IMR-90 (cell line): Measurements from ENCODE around the gene BMP8B. TPM values are rescaled to one million over a fixed set of nuclear protein-coding genes. Genes with fewer than 3 reads are reported as not detected.

ENCODE experiments used
- ATAC-seq: fragments of 200-7000 bp; cut with Tn5 transposase; 2 replicates; pipeline ENCODE4 v1.9.1; 2020; ENCODE audit warnings: low read depth, mild to moderate bottlenecking, moderate library complexity
- BruUV-seq: library from RNA; stranded (reverse); fragments of 400-500 nt; replicated peaks from 2 replicates; lab custom pipeline; 2021; lab: Mats Ljungman, UMichigan
- CTCF ChIA-PET: fragments of 300-600 bp; formaldehyde crosslinking; extraction: SDS; loops from one replicate; lab custom pipeline; 2021; ENCODE audit warnings: antibody characterized with exemption; lab: Yijun Ruan, JAX
- POLR2A ChIA-PET: fragments of 300-600 bp; sonication (Branson Sonifier 250); formaldehyde crosslinking; loops from one replicate; lab custom pipeline; 2022; ENCODE audit warnings: antibody characterized with exemption; ENCODE audit not compliant: unreplicated experiment; lab: Charles Lee
- DNase-seq: peaks from one replicate; pipeline ENCODE4 v3.0.0; 2013
- H2AFZ ChIP-seq: replicated peaks from 2 replicates; pipeline ENCODE3; 2013; ENCODE audit warnings: low read length, mild to moderate bottlenecking; ENCODE audit not compliant: poor library complexity
- H2AK5ac ChIP-seq: 2 replicates; pipeline ENCODE4 v1.6.1; 2013; ENCODE audit warnings: low read depth, low read length, inconsistent platforms
- H2AK9ac ChIP-seq: replicated peaks from 2 replicates; pipeline ENCODE3; 2013; ENCODE audit warnings: mild to moderate bottlenecking, low read depth, low read length, moderate library complexity; ENCODE audit not compliant: poor library complexity
- H2BK120ac ChIP-seq: 2 replicates; pipeline ENCODE4 v1.6.1; 2013; ENCODE audit warnings: low read depth, low read length, inconsistent platforms
- H2BK15ac ChIP-seq: 3 replicates; pipeline ENCODE4 v1.6.1; 2013; ENCODE audit warnings: low read depth, low read length, inconsistent platforms
- H2BK20ac ChIP-seq: 2 replicates; pipeline ENCODE4 v1.6.1; 2013; ENCODE audit warnings: low read depth, mild to moderate bottlenecking, inconsistent platforms, low read length, moderate library complexity
- H2BK5ac ChIP-seq: 2 replicates; pipeline ENCODE4 v1.6.1; 2013; ENCODE audit warnings: mild to moderate bottlenecking, low read depth, low read length, inconsistent platforms; ENCODE audit not compliant: poor library complexity, severe bottlenecking
- H3K14ac ChIP-seq: replicated peaks from 2 replicates; pipeline ENCODE4 v1.6.1; 2013; ENCODE audit warnings: low read depth, low read length, inconsistent platforms
- H3K18ac ChIP-seq: 2 replicates; pipeline ENCODE4 v1.6.1; 2013; ENCODE audit warnings: low read depth, low read length, control low read depth
- H3K23ac ChIP-seq: 2 replicates; pipeline ENCODE4 v1.6.1; 2013; ENCODE audit warnings: low read depth, low read length, inconsistent platforms
- H3K27ac ChIP-seq: 2 replicates; pipeline ENCODE4 v1.5.1; 2013; ENCODE audit warnings: mild to moderate bottlenecking, control low read depth, low read length; ENCODE audit not compliant: insufficient read depth
- H3K27me3 ChIP-seq: 2 replicates; pipeline ENCODE4 v1.6.1; 2013; ENCODE audit warnings: low read length; ENCODE audit not compliant: control insufficient read depth, insufficient read depth
- H3K36me3 ChIP-seq: 2 replicates; pipeline ENCODE4 v1.6.1; 2013; ENCODE audit warnings: low read length, mixed read lengths; ENCODE audit not compliant: control insufficient read depth, insufficient read depth
- H3K4ac ChIP-seq: 2 replicates; pipeline ENCODE4 v1.6.1; 2013; ENCODE audit warnings: low read depth, low read length, inconsistent platforms
- H3K4me1 ChIP-seq: 2 replicates; pipeline ENCODE4 v1.6.1; 2013; ENCODE audit warnings: low read length, mixed read lengths; ENCODE audit not compliant: control insufficient read depth, insufficient read depth
- H3K4me2 ChIP-seq: 2 replicates; pipeline ENCODE4 v1.6.1; 2013; ENCODE audit warnings: low read depth, mild to moderate bottlenecking, control low read depth, low read length, moderate library complexity
- H3K4me3 ChIP-seq: 2 replicates; pipeline ENCODE4 v1.5.1; 2013; ENCODE audit warnings: low read depth, mild to moderate bottlenecking, control low read depth, low read length, moderate library complexity; ENCODE audit not compliant: insufficient read depth
- H3K56ac ChIP-seq: 2 replicates; pipeline ENCODE4 v1.6.1; 2013; ENCODE audit warnings: low read length, inconsistent platforms; ENCODE audit not compliant: insufficient read depth; ENCODE audit errors: extremely low read depth
- H3K79me1 ChIP-seq, 2 experiments: 2 replicates each; pipeline ENCODE4 v1.6.1; 2013; ENCODE audit warnings: low read length in 2 of 2, inconsistent platforms in 1 of 2, low read depth in 1 of 2
- H3K9ac ChIP-seq: 2 replicates; pipeline ENCODE4 v1.6.1; 2013; ENCODE audit warnings: low read depth, low read length, control low read depth
- H3K9me1 ChIP-seq: 2 replicates; pipeline ENCODE4 v1.6.1; 2013; ENCODE audit warnings: low read length, inconsistent platforms; ENCODE audit not compliant: insufficient read depth
- H3K9me3 ChIP-seq: 2 replicates; pipeline ENCODE4 v1.6.1; 2013; ENCODE audit warnings: low read length; ENCODE audit not compliant: control insufficient read depth, insufficient read depth
- H4K20me1 ChIP-seq: 2 replicates; pipeline ENCODE4 v1.6.1; 2013; ENCODE audit warnings: low read length, inconsistent platforms; ENCODE audit not compliant: insufficient read depth
- H4K5ac ChIP-seq: 2 replicates; pipeline ENCODE4 v1.6.1; 2013; ENCODE audit warnings: mild to moderate bottlenecking, low read depth, low read length, control low read depth
- H4K8ac ChIP-seq, 2 experiments: 2 replicates each; pipeline ENCODE4 v1.6.1; 2013; ENCODE audit warnings: low read depth in 2 of 2, low read length in 2 of 2, control low read depth in 1 of 2, inconsistent platforms in 1 of 2
- H4K91ac ChIP-seq: 2 replicates; pipeline ENCODE4 v1.6.1; 2013; ENCODE audit warnings: low read depth, low read length, inconsistent platforms; ENCODE audit not compliant: insufficient read depth
- BHLHE40 ChIP-seq: fragments of 150-350 bp; IDR thresholded peaks from 2 replicates; pipeline ENCODE4 v1.6.1; 2016; ENCODE audit warnings: mild to moderate bottlenecking, low read depth, low read length
- CEBPB ChIP-seq: IDR thresholded peaks from 2 replicates; pipeline ENCODE4 v1.6.1; 2012; ENCODE audit warnings: low read depth, low read length, improper control_type of control experiment
- CTCF ChIP-seq: conservative IDR thresholded peaks from 2 replicates; pipeline ENCODE4 v1.5.1; 2012; ENCODE audit warnings: mild to moderate bottlenecking, low read depth, low read length, improper control_type of control experiment
- FOS ChIP-seq: fragments of 150-350 bp; IDR thresholded peaks from 2 replicates; pipeline ENCODE4 v1.6.1; 2016; ENCODE audit warnings: low read depth, low read length
- MXI1 ChIP-seq: IDR thresholded peaks from 2 replicates; pipeline ENCODE4 v1.6.1; 2012; ENCODE audit warnings: low read depth, mild to moderate bottlenecking, low read length, moderate library complexity, borderline replicate concordance
- POLR2A ChIP-seq: IDR thresholded peaks from 2 replicates; pipeline ENCODE4 v1.6.1; 2012; ENCODE audit warnings: mild to moderate bottlenecking, low read depth, low read length
- RAD21 ChIP-seq: IDR thresholded peaks from 2 replicates; pipeline ENCODE4 v1.6.1; 2012; ENCODE audit warnings: low read length, improper control_type of control experiment
- RFX5 ChIP-seq: IDR thresholded peaks from 2 replicates; pipeline ENCODE4 v1.8.0; 2012; ENCODE audit warnings: low read depth, mild to moderate bottlenecking, low read length, moderate library complexity
- WGBS, 2 experiments: methylation state at CpG; one replicate each; pipeline versions ENCODE4 v1.1.5 to v1.1.7; 2013; ENCODE audit warnings: missing lambda C conversion rate in 2 of 2; ENCODE audit not compliant: insufficient read length in 1 of 2; ENCODE audit errors: extremely low coverage in 2 of 2; 5-methylcytosine and 5-hydroxymethylcytosine counted together
- dilution Hi-C: fragments of 300-500 bp; cut with HindIII; formaldehyde crosslinking; loops from one replicate; pipeline ENCODE4 v1.14.3; 2018; ENCODE audit warnings: low sequenced_read_pairs; ENCODE audit not compliant: unreplicated experiment
- in situ Hi-C: fragments of 300-500 bp; cut with MboI; formaldehyde crosslinking; loops from 3 replicates; pipeline ENCODE4 v1.14.3; 2019; ENCODE audit warnings: low sequenced_read_pairs, inconsistent platforms, mixed read lengths
- intact Hi-C: fragments of 100-400 bp; cut with micrococcal nuclease; formaldehyde crosslinking; loops from 2 replicates; pipeline ENCODE4 v1.10.0; 2022
- polyA plus RNA-seq, 3 experiments: library from polyadenylated mRNA; depleted of rRNA; stranded (reverse); fragments of >200 nt; gene quantifications; 2 replicates each; pipeline ENCODE4 v1.2.3, GENCODE V29; 2012; ENCODE audit warnings: low replicate concordance in 1 of 3
- total RNA-seq: library from RNA; depleted of rRNA; stranded (reverse); fragments of >200 nt; gene quantifications from 2 replicates; pipeline ENCODE4 v1.2.3, GENCODE V29; 2012

BMP8B gene
- total and polyA plus RNA-seq, 2 of the 4 experiments (the other 2 are of a cell fraction), result not detected

GRCh38 chr1:39711104-39711965, 77.3 kb downstream of the BMP8B start:
- Histone ChIP-seq H2AFZ (no peak overlapping the region), H3K9me3 (no peaks in the 10 kb centered on the region; the same call in 1 of the 2 replicates), H2BK15ac (no peak overlapping the region), H3K9ac (no peak overlapping the region), H3K4me2 (no peak overlapping the region), H2AK9ac (no peak overlapping the region), H3K14ac (no peak overlapping the region), H3K23ac (no peak overlapping the region), H3K9me1 (no peaks in the 10 kb centered on the region), H3K18ac (no peak overlapping the region), H3K56ac (no peak overlapping the region), H2BK20ac (no peak overlapping the region), H2BK5ac (no peak overlapping the region), H4K91ac (no peak overlapping the region), H4K20me1 (no peaks in the 10 kb centered on the region), H3K4ac (no peak overlapping the region), H3K79me1 (no peaks in the 10 kb centered on the region), H2BK120ac (no peak overlapping the region), H3K27ac (no peak overlapping the region), H3K27me3 (peaks cover 67% of the 10 kb centered on the region), H2AK5ac (no peak overlapping the region), H3K4me3 (no peak overlapping the region), H4K5ac (no peak overlapping the region), H3K4me1 (no peaks in the 10 kb centered on the region), H4K8ac (no peak overlapping the region), H3K36me3 (no peaks in the 10 kb centered on the region)
- ATAC-seq (peak; percentile 54), DNase-seq (peak; percentile 30)
- dilution Hi-C loops, result no loop called here
- POLR2A ChIA-PET, result interaction anchor here (0.6 kb wide), 1 partner anchor 32 kb away, joined by 3 read pairs; no protein-coding TSS in a partner anchor
- 41% methylated on average over 3 of the region's 12 CpGs; no CpG with 5 or more reads in 1 of the 2 experiments for WGBS, 2 experiments
- in situ Hi-C loops, result loop anchor here (10.0 kb wide), 2 partner anchors 117 to 207 kb away; no protein-coding TSS in a partner anchor
- BruUV-seq, result no TSS peak
- TF ChIP-seq BHLHE40 (no peak), CEBPB (no peak), MXI1 (no peak), CTCF (no peak), FOS (no peak), POLR2A (no peak), RAD21 (no peak), RFX5 (no peak)
- CTCF ChIA-PET, result no interaction called here
- intact Hi-C loops, result loop anchor here (5.0 kb wide), 1 partner anchor 39 kb away; the partner anchor contains the start of gene NT5C1A
